BJ (cell line): ENCODE data around the gene LY6G6C. TPM values are rescaled to one million over a fixed set of nuclear protein-coding genes. Genes with fewer than 3 reads are reported as not detected.

Experiments used
- CTCF ChIA-PET: fragments of 350-600 bp; formaldehyde crosslinking; extraction: SDS; loops from one replicate; lab custom pipeline; 2021; ENCODE audit warnings: antibody characterized with exemption, inconsistent platforms; lab: Yijun Ruan, JAX
- POLR2A ChIA-PET: fragments of 300-600 bp; sonication (Branson Sonifier 250); formaldehyde crosslinking; extraction: SDS; loops from one replicate; lab custom pipeline; 2021; ENCODE audit warnings: antibody characterized with exemption; lab: Charles Lee
- DNase-seq: peaks from one replicate; pipeline ENCODE4 v3.0.0-alpha.2; 2011; ENCODE audit warnings: low read depth
- H3K27me3 ChIP-seq: 2 replicates; pipeline ENCODE4 v1.6.0; 2011; ENCODE audit warnings: low read length; ENCODE audit not compliant: control insufficient read depth, insufficient read depth
- H3K36me3 ChIP-seq: 2 replicates; pipeline ENCODE4 v1.5.1; 2011; ENCODE audit warnings: low read length; ENCODE audit not compliant: control insufficient read depth, insufficient read depth
- H3K4me3 ChIP-seq: 2 replicates; pipeline ENCODE4 v1.5.1; 2011; ENCODE audit warnings: low read depth, mild to moderate bottlenecking, control low read depth, low read length
- CTCF ChIP-seq: IDR thresholded peaks from 2 replicates; pipeline ENCODE4 v1.5.1; 2011; ENCODE audit warnings: low read depth, mild to moderate bottlenecking, control low read depth, inconsistent platforms, low read length, moderate library complexity; ENCODE audit not compliant: insufficient read depth
- polyA plus RNA-seq: library from polyadenylated mRNA; depleted of rRNA; stranded (reverse); fragments of >200 nt; gene quantifications from 2 replicates; pipeline ENCODE4 v1.2.3, GENCODE V29; 2011

The LY6G6C gene
- polyA plus RNA-seq, 1 experiment = not detected

- ChIA-PET CTCF (interaction anchor here (0.6 kb wide), 1 partner anchor 81 kb away, joined by 3 read pairs; no protein-coding TSS in a partner anchor), POLR2A (no interaction called here)
- DNase-seq = no peak
- no peak overlapping the region for H3K4me3 ChIP-seq
- H3K27me3 ChIP-seq = peaks cover 3% of the 10 kb centered on the region
- no peak for TF ChIP-seq CTCF
- H3K36me3 ChIP-seq = peaks cover 6% of the 10 kb centered on the region
These were observed 627 bp upstream of the LY6G6C start for GRCh38 chr6:31722173-31722572.

GRCh38 chr6:31720196-31720770 is 1.3 kb downstream of the LY6G6C start:
- no peak for DNase-seq
- POLR2A ChIA-PET = no interaction called here
- H3K4me3 ChIP-seq = no peak overlapping the region
- no peaks in the 10 kb centered on the region; the same call in 1 of the 2 replicates for H3K36me3 ChIP-seq
- CTCF ChIA-PET = interaction anchor here (0.7 to 2.0 kb wide), 2 partner anchors 9 to 10 kb away, joined by 3 to 8 read pairs; partner anchors contain the start of gene DDAH2
- H3K27me3 ChIP-seq = peaks cover 5% of the 10 kb centered on the region
- TF ChIP-seq CTCF = no peak

GRCh38 chr6:31719001-31719400 is 2.5 kb downstream of the LY6G6C start:
- POLR2A ChIA-PET = no interaction called here
- TF ChIP-seq CTCF = no peak
- no peak for DNase-seq
- Histone ChIP-seq H3K36me3 (no peaks in the 10 kb centered on the region), H3K27me3 (peaks cover 5% of the 10 kb centered on the region), H3K4me3 (no peak overlapping the region)
- CTCF ChIA-PET = no interaction called here

GRCh38 chr6:31718265-31718664 is 3.3 kb downstream of the LY6G6C start:
- TF ChIP-seq CTCF = no peak
- POLR2A ChIA-PET = no interaction called here
- CTCF ChIA-PET = no interaction called here

GRCh38 chr6:31717499-31718222 is 3.9 kb downstream of the LY6G6C start:
- DNase-seq = no peak
- ChIA-PET CTCF (no interaction called here), POLR2A (no interaction called here)
- H3K36me3 ChIP-seq = no peaks in the 10 kb centered on the region
- TF ChIP-seq CTCF = no peak
- no peak overlapping the region for H3K4me3 ChIP-seq
- peaks cover 8% of the 10 kb centered on the region for H3K27me3 ChIP-seq

More at GRCh38 chr6:31718265-31718664, 3.3 kb downstream of the LY6G6C start:
- Histone ChIP-seq H3K4me3 (no peak overlapping the region), H3K36me3 (no peaks in the 10 kb centered on the region), H3K27me3 (peaks cover 8% of the 10 kb centered on the region)
- DNase-seq = no peak
